ENCODE measurements around the gene ELOVL2.

Gene ELOVL2

DNA sequence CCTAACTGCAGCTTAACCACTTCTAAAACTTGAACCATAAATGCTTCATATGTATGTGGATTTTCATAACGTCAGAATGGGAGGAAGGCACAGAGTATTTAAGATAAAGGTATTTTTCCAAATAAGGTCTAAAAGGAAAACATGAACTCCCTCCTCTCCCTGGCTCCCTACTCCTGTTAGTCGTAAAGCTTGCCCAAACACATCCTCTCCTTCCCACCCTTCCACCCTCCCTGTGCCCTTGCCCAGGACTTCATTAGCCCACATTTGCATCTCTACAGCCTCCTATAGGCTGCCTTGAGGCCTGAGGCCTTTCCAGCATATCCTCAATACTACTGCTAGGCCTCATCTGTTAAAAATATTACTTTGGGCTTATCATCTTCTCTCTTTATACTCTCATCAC lies 32.4 kb upstream of the ELOVL2 start:
- Histone ChIP-seq H3K9ac (ENCODE audit: low read depth, low read length) (no peak overlapping the region), H3K9me3 (replicated peaks; ENCODE audit: low read length) (no peaks in the 10 kb centered on the region), H3K27me3 (ENCODE audit: control insufficient read depth, insufficient read depth, low read length) (no peaks in the 10 kb centered on the region), H3K36me3 (ENCODE audit: insufficient read depth, low read length) (no peaks in the 10 kb centered on the region), H3K4me3 (ENCODE audit: low read length) (no peak overlapping the region), H3K4me1 (ENCODE audit: control insufficient read depth, insufficient read depth, low read length) (no peaks in the 10 kb centered on the region), H3K4me2 (ENCODE audit: low read length) (no peak overlapping the region)

DNA sequence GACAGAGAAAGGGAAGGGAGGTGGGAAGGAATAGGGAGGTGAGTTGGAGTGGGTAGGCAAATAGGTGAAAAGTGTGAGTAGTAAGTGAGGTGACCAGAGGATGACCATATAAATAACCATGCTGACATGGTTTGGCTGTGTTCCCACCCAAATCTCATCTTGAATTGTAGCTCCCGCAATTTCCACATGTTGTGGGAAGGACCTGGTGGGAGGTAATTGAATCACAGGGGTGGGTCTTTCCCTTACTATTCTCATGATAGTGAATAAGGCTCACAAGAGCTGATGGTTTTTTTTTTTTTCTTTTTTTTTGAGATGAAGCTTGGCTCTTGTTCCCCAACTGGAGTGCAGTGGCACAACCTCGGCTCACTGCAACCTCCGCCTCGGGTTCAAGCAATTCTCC lies 28.0 kb upstream of the ELOVL2 start:
- H3K4me2 ChIP-seq (ENCODE audit: low read length), result no peak overlapping the region
- no peak overlapping the region for H3K9ac ChIP-seq (ENCODE audit: low read depth, low read length)
- H3K36me3 ChIP-seq (ENCODE audit: insufficient read depth, low read length), result no peaks in the 10 kb centered on the region
- peaks cover 2% of the 10 kb centered on the region for H3K27me3 ChIP-seq (ENCODE audit: control insufficient read depth, insufficient read depth, low read length)
- no peak overlapping the region for H3K4me3 ChIP-seq (ENCODE audit: low read length)
- no peaks in the 10 kb centered on the region for H3K4me1 ChIP-seq (ENCODE audit: control insufficient read depth, insufficient read depth, low read length)
- H3K9me3 ChIP-seq (replicated peaks; ENCODE audit: low read length), result no peaks in the 10 kb centered on the region

DNA sequence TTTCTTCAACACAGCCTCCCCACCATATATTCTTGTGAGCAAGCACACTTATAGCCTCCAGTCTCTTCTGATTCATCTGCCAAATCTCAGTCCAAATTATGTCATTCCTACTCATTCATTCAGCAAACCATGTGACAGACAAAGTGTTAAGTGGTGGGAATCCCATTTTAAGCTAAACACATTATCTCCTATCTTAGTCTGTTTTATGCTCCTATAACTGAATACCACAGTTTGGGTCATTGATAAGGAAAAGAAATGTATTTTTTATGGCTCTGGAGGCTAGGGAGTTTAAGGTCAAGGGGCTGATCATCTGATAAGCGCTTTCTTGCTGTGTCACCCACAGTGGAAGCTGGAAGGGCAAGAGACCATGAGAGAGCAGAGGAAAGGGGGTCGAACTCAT lies 25.7 kb upstream of the ELOVL2 start:
- Histone ChIP-seq H3K36me3 (ENCODE audit: insufficient read depth, low read length) (no peaks in the 10 kb centered on the region), H3K27me3 (ENCODE audit: control insufficient read depth, insufficient read depth, low read length) (peaks cover 5% of the 10 kb centered on the region), H3K9ac (ENCODE audit: low read depth, low read length) (no peak overlapping the region), H3K4me2 (ENCODE audit: low read length) (no peak overlapping the region), H3K4me1 (ENCODE audit: control insufficient read depth, insufficient read depth, low read length) (no peaks in the 10 kb centered on the region), H3K9me3 (replicated peaks; ENCODE audit: low read length) (no peaks in the 10 kb centered on the region), H3K4me3 (ENCODE audit: low read length) (no peak overlapping the region)

DNA sequence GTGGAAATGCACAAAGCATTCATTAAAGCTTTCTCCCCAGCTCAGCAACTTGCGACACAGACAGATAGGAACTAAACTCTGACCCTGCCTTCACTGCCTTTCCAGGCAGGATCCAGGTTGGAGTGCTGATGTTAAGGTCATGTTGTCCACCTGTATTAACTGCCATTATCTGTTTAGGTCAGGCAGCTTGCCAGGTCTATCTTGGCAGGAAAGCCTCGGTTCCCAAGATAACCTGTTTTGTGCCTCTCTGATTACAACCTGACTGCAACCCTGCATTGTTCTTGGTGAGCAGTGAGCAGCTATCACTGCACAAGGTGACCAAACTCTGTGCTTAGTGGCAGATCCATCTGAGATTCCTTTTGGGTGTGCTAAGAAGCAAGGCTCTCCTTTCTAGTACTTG lies 23.2 kb upstream of the ELOVL2 start:
- H3K4me2 ChIP-seq (ENCODE audit: low read length), result no peak overlapping the region
- H3K9ac ChIP-seq (ENCODE audit: low read depth, low read length), result no peak overlapping the region
- no peaks in the 10 kb centered on the region for H3K4me1 ChIP-seq (ENCODE audit: control insufficient read depth, insufficient read depth, low read length)
- H3K27me3 ChIP-seq (ENCODE audit: control insufficient read depth, insufficient read depth, low read length), result peaks cover 11% of the 10 kb centered on the region
- no peak overlapping the region for H3K4me3 ChIP-seq (ENCODE audit: low read length)
- H3K36me3 ChIP-seq (ENCODE audit: insufficient read depth, low read length), result no peaks in the 10 kb centered on the region
- no peaks in the 10 kb centered on the region for H3K9me3 ChIP-seq (replicated peaks; ENCODE audit: low read length)

DNA sequence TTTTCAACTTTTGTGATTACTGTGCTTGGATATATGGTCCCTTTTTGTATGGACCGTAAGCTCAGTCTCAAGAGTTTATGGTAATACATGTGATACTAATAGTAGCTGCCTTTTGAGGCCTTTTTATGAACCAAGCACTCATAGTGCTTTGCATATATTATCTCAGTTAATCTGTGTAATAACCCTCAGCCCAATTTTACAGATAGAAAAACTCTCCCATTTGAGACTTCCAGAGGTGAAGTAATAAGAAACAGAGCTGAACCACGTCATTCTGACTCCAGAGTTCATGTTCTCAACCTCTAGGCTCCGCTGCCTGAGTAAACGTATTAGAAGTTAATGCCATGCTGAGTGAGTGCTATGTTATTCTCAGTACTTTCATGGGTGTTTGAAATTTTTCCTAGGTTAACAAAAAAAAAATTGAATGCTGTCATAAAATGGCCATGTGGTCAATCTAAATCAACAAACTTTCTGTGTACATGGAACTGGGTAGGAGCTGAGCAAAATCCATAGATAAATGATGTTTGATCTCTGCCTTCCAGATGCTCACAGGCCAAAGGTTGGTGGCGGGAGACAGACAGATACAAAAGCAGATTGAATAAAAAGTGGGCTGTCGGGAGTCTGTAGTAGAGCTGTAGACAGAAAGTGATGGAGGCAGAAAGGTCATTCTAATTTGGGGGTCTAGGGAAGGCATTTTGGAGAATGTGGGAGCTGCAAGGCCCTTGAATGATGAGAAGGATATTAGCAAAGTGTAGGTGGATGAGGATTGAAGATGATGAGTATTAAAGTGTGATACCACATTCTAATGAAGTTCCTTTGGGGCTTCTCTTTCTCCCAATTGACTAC lies 22.6 kb upstream of the ELOVL2 start:
- H3K4me3 ChIP-seq (ENCODE audit: low read length), result no peak overlapping the region
- H3K9me3 ChIP-seq (replicated peaks; ENCODE audit: low read length), result no peaks in the 10 kb centered on the region
- H3K9ac ChIP-seq (ENCODE audit: low read depth, low read length), result no peak overlapping the region
- H3K4me2 ChIP-seq (ENCODE audit: low read length), result no peak overlapping the region
- peaks cover 11% of the 10 kb centered on the region for H3K27me3 ChIP-seq (ENCODE audit: control insufficient read depth, insufficient read depth, low read length)
- no peaks in the 10 kb centered on the region for H3K36me3 ChIP-seq (ENCODE audit: insufficient read depth, low read length)
- no peaks in the 10 kb centered on the region for H3K4me1 ChIP-seq (ENCODE audit: control insufficient read depth, insufficient read depth, low read length)

DNA sequence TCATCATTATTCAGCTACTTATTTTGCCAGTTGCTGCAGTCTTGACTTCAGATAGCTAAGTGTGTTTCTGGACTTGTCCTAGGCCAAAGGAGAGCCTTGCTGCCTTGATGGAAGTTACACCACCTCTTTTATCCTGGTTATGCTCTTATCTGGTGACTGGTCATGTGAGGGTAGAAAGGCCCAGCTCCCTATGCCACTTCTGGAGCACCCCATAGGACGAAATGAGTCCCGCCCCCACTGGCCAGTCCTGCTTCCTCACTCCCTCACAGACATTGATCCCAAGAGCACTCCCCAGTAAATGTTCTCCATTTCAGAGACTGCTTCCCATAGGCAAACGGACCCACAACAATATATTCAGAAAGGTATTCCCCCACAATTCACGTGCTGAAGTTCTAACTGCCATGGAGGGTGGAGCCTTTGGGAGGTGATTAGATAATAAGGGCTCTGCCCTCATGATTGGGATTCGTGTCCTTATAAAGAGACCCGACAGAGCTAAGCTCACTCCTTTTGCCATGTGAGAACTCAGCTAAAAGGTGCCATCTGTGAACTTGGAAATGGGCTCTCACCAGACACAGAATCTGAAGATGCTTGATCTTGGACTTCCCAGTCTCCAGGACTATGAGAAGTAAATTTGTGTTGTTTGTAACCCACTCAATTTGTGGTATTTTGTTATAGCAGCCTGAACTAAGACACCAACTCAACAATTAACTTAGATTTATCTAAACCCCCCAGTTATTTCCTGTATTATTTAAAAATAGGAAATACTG lies 21.5 kb upstream of the ELOVL2 start:
- Histone ChIP-seq H3K27me3 (ENCODE audit: control insufficient read depth, insufficient read depth, low read length) (peaks cover 11% of the 10 kb centered on the region), H3K4me2 (ENCODE audit: low read length) (no peak overlapping the region), H3K9me3 (replicated peaks; ENCODE audit: low read length) (no peaks in the 10 kb centered on the region), H3K9ac (ENCODE audit: low read depth, low read length) (no peak overlapping the region), H3K36me3 (ENCODE audit: insufficient read depth, low read length) (no peaks in the 10 kb centered on the region), H3K4me3 (ENCODE audit: low read length) (no peak overlapping the region), H3K4me1 (ENCODE audit: control insufficient read depth, insufficient read depth, low read length) (no peaks in the 10 kb centered on the region)

DNA sequence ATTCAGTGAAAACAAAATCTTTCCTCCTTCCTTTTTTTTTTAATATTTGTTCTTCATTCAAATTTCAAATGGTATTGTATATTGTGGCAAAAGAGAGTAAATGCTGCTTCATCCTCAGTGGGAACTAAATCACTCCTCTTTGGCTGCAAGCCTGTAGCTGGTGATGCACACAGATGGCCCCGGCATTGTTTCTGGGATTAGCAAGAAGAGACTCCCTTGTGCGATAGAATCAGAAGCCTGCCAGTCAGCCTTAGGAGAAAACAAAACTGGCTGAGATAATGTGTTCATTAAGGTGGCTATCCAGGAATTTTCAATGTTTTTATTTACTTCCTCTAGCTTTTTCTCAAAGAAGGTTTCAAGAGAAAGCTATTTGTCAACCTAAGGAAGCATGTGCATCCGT lies 20.7 kb upstream of the ELOVL2 start:
- Histone ChIP-seq H3K4me3 (ENCODE audit: low read length) (no peak overlapping the region), H3K4me1 (ENCODE audit: control insufficient read depth, insufficient read depth, low read length) (no peaks in the 10 kb centered on the region)

DNA sequence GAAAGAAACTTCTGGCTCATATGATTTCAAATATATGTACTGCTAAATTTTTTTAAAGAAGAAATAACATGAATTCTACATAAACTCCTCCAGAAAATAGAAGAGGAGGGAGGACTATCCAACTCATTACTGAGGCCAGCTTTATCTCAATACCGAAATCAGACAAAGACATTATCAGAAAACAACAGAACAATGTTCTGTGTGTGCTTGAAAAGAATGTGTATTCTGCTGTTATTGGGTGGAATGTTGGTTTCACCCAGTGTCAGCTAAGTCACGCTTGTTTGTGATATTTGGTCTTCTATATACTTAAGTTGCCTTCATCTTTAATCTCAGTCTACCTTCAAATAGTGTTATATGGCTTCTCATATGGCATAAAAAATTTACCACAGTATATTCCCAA lies 18.6 kb upstream of the ELOVL2 start:
- Histone ChIP-seq H3K4me3 (ENCODE audit: low read length) (no peak overlapping the region), H3K9me3 (replicated peaks; ENCODE audit: low read length) (no peaks in the 10 kb centered on the region), H3K36me3 (ENCODE audit: insufficient read depth, low read length) (no peaks in the 10 kb centered on the region), H3K9ac (ENCODE audit: low read depth, low read length) (no peak overlapping the region), H3K27me3 (ENCODE audit: control insufficient read depth, insufficient read depth, low read length) (peaks cover 11% of the 10 kb centered on the region), H3K4me1 (ENCODE audit: control insufficient read depth, insufficient read depth, low read length) (no peaks in the 10 kb centered on the region), H3K4me2 (ENCODE audit: low read length) (no peak overlapping the region)

More for the DNA sequence above, 20.7 kb upstream of the ELOVL2 start:
- no peaks in the 10 kb centered on the region for H3K36me3 ChIP-seq (ENCODE audit: insufficient read depth, low read length)
- no peaks in the 10 kb centered on the region for H3K9me3 ChIP-seq (replicated peaks; ENCODE audit: low read length)
- no peak overlapping the region for H3K9ac ChIP-seq (ENCODE audit: low read depth, low read length)
- no peak overlapping the region for H3K4me2 ChIP-seq (ENCODE audit: low read length)
- peaks cover 11% of the 10 kb centered on the region for H3K27me3 ChIP-seq (ENCODE audit: control insufficient read depth, insufficient read depth, low read length)

DNA sequence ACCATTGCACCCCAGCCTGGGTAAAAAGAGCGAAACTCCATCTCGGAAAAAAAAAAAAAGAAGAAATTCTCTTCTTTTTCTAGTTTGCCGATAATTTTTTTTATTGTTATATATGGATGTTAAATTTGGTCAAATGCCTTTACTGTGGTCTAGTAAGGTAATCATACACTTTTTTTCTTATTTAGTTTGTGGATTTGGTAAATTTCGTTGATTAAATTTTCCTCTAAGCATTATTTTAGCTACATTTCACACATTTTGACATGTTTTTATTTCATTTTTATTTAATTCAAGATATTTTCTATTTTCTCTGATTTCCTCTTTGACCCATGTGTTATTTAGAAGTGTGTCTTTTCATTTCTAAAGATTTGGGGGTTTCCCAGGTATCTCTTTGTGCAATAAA lies 18.0 kb upstream of the ELOVL2 start:
- Histone ChIP-seq H3K4me2 (ENCODE audit: low read length) (no peak overlapping the region), H3K4me3 (ENCODE audit: low read length) (no peak overlapping the region), H3K9ac (ENCODE audit: low read depth, low read length) (no peak overlapping the region)

DNA sequence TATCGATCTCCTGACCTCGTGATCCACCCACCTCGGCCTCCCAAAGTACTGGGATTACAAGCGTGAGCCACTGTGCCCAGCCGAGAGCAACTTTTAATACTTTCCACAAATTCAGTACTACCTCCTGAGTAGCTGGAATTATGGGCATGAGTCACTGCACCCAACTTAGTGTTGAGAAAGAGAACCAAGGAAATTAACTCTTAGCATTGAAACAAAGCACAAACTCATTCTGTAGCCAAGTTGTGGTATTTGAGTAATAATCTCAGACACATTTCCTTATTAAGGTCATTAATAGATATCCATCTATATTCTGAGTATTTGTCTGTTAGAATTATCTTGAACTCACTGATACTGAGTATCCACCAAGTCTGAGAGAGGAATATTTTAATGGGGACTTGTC lies 14.3 kb upstream of the ELOVL2 start:
- no peaks in the 10 kb centered on the region for H3K36me3 ChIP-seq (ENCODE audit: insufficient read depth, low read length)
- H3K4me3 ChIP-seq (ENCODE audit: low read length), result no peak overlapping the region
- H3K9ac ChIP-seq (ENCODE audit: low read depth, low read length), result no peak overlapping the region
- no peaks in the 10 kb centered on the region for H3K9me3 ChIP-seq (replicated peaks; ENCODE audit: low read length)
- peaks cover 2% of the 10 kb centered on the region for H3K27me3 ChIP-seq (ENCODE audit: control insufficient read depth, insufficient read depth, low read length)
- H3K4me2 ChIP-seq (ENCODE audit: low read length), result no peak overlapping the region
- H3K4me1 ChIP-seq (ENCODE audit: control insufficient read depth, insufficient read depth, low read length), result no peaks in the 10 kb centered on the region

More for the DNA sequence above, 18.0 kb upstream of the ELOVL2 start:
- H3K27me3 ChIP-seq (ENCODE audit: control insufficient read depth, insufficient read depth, low read length), result peaks cover 9% of the 10 kb centered on the region
- H3K4me1 ChIP-seq (ENCODE audit: control insufficient read depth, insufficient read depth, low read length), result no peaks in the 10 kb centered on the region
- no peaks in the 10 kb centered on the region for H3K9me3 ChIP-seq (replicated peaks; ENCODE audit: low read length)
- H3K36me3 ChIP-seq (ENCODE audit: insufficient read depth, low read length), result no peaks in the 10 kb centered on the region

DNA sequence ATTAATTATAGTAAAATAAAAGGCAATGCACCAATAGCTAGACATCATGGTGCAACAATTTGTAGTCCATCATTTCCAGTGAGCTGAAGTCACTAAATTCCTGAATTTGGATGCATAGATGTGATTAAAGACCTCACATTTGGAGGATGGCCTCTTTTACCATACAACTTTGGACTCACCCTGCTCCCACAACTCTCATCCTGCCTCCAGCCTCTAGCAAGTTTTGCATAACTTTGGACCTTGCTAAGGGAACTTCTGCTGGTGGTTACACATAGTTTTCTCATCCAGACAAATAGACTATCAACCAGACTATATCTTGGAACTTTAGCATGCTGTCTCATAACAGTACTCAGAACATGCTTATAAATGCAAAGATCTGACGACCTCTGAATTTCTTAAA lies 12.8 kb upstream of the ELOVL2 start:
- Histone ChIP-seq H3K4me3 (ENCODE audit: low read length) (no peak overlapping the region), H3K4me1 (ENCODE audit: control insufficient read depth, insufficient read depth, low read length) (no peaks in the 10 kb centered on the region), H3K27me3 (ENCODE audit: control insufficient read depth, insufficient read depth, low read length) (no peaks in the 10 kb centered on the region), H3K9ac (ENCODE audit: low read depth, low read length) (no peak overlapping the region), H3K9me3 (replicated peaks; ENCODE audit: low read length) (no peaks in the 10 kb centered on the region), H3K4me2 (ENCODE audit: low read length) (no peak overlapping the region), H3K36me3 (ENCODE audit: insufficient read depth, low read length) (no peaks in the 10 kb centered on the region)
